ENCODE results near the gene MYOM1.
"Not testable (repeated sequence)": the region's sequence is repeated elsewhere in the genome, so short reads cannot be mapped to it uniquely, and the experiment has no call there.

MYOM1 gene

DNA sequence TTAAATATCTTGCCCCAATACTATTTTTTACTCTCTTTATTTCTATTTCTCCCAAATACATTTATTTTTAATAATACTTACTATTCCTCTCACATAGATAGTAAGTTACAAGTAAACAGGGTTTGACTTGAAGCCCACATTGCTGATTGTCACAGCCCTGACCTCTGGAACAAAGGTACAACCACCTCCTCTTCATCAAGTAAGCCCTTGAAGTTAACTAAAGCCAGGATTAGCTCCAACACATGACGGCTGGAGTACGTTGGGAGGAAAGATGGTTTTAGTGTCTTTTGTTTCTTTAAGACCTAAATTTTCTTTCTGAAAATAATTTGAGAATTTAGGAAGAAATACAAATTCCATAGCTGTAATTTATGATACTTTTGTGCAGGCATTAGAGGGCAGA, 949 bp downstream of the MYOM1 start:
- no peak for DNase-seq (ENCODE audit: low read depth in 2 of 2)

DNA sequence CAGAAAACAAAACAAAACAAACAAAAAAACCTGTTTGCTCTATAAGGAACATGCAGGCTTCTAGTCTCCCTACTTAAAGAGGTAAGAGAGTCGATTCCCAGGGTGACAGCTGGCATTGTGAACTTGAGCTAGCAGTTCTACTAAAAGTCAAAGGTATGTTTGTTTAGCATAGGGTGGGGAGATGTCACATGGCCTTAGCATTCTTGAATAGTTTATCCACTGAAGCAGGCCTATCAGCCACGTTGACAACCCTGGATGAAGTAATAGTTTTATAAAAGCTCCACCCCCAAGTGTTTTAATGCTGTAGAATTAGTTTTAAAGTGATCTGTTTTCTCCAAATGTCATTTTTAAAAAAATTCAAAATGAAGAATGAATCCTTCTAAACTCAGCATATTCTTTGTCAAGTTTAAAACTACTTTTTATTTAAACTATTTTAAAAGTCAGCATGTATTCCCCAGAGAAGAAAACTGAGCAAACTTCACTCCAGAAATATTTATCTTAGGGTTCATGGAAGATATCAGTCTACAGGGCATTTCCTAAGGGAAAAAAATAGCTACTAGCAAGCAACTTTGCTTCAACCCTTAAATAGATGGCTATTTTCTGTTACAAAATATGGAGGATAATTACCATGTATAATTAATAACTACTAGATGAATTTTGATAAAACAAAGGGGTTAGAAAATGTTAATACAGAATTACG, 1.7 kb downstream of the MYOM1 start:
- DNase-seq (ENCODE audit: low read depth in 2 of 2) = no peak

DNA sequence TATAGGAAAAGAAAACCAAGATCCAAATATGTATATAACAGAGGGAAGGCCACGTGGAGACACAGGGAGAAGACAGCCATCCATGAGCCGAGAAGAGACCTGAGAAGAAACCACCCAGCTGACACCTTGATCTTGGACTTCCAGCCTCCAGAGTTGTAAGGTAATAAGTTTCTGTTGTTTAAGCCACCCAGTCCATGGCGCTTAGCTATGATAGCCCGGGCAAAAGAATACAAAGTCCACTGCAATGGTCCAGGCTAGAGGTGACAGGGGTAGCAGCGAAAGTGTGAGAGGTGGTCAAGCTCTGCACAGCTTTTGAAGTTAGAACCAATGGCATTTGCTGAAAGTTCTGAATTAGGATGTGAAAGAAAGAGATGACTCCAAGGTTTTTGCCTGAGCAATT, 2.8 kb downstream of the MYOM1 start:
- DNase-seq (ENCODE audit: low read depth in 2 of 2) = no peak

DNA sequence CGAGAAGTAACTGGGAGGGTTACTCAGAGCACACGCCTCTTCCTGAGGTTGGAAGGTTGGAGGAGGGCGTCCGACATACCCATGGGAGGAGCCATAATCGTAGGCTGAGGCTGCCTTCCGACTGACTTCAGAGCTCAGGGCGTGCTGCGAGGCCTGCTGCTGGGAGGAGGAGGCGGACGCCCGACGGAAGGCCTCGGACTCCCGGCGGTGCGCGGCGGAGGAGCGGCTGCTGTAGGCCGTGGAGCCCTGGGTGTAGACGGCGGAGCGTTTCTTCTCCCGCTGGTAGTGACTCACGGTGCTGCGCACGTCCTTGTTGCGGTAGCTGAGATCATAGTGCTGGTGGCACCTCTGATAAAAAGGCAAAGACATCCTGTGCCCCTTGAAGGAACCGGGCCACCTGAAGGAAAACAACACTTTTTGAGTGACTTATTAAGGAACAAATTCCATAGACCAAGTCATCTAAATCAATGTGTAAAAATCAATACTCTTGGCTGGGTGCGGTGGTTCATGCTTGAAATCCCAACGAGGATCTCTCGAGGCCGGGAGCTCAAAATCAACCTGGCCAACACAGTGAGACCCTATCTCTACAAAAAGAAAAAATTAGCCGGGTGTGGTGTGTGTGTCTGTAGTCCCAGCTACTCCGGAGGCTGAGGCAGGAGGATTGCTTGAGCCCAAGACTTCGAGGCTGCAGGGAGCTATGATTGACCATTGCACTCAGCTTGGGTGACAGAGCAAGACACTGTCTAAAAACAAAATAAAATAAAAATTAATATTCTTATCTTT, 4.7 kb downstream of the MYOM1 start:
- DNase-seq (ENCODE audit: low read depth in 2 of 2) = no peak

DNA sequence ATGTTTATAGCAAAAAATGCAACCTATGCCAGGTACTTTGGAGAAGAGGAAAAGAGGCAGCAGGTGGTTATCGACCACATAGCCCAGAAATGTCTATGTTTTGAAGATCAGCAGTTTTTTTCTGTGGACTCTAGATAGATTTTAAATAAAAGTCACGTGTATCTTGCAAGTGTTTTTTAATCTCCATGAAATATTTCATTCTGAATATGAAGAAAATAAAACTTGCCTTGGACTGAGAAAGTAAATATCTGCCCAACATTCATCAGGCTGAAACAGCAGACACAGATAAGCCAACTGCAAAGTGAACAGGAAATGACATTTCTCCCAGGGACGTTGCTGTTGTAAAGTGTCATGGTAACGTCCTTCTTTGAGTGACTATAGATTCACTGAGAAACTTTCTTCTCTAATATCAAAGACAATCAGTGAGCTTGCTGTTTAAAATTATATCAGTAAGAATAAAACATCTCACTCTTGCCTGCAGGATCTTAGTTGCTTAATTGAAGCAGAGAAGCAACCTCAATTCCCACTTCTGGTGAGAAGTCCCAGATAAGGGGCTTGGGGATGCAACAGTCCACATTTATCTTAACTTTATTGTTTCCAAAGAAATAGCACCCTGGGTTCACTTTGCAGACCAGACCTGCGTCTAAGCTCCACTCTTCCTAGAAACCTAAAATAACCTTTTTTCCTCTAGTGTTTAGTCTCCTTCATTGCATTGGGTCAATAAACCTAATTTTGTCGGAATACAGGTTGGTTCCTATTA, 6.3 kb downstream of the MYOM1 start:
- DNase-seq (ENCODE audit: low read depth in 2 of 2) = no peak

DNA sequence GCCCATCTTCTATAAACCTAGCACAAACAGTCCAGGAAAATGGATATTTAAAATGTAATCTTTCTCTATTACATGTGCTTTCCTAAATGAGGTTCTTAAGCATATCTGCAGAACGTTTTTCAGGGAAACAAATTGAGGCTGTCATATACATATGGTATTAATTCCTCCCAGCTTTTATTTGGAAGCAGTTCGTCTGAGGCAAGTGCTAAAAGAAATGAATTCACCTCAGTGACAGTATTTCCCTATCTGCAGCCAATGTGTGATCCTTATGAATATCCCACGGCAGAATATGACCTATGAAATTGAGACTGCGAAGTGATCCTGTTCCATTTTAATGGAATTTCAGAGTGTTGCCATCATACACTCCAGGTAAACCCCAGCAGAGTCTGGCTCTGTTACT, 7.1 kb downstream of the MYOM1 start:
- DNase-seq (ENCODE audit: low read depth in 2 of 2) = no peak

DNA sequence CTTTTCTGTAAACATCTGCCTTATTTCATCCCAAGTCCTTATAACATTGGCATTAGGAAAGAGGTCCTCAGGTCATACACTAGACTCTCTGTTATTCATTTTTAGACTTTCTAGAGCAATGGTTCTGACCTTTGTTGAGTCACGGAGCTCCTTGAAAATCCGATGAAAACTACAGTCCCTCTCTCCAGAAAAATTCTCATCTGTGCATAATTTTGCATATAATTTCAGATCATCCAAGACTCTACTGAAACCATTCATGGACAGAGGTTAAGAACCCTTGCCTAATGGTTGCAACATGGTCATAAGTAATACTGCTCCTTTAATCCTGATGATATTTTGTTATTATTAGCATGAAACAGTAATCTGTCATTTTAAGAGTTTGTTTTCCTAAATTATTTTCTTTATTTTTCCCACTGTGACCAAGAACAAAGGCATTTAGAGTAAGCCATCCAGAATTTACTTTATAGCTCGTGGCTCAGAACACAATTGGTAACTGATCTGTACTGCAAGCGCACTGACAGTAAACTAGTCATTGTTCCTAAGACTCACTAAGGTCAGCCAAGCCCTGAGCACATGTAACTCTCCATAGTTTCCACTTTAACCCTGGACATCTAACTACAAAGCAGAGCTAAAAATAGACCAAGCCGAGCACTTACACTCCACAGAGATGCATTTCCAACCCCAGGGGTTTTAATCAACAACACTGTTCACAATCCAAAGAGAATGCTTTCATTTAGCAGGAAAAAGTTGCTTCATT, 8.4 kb downstream of the MYOM1 start:
- no peak for DNase-seq (ENCODE audit: low read depth in 2 of 2)

DNA sequence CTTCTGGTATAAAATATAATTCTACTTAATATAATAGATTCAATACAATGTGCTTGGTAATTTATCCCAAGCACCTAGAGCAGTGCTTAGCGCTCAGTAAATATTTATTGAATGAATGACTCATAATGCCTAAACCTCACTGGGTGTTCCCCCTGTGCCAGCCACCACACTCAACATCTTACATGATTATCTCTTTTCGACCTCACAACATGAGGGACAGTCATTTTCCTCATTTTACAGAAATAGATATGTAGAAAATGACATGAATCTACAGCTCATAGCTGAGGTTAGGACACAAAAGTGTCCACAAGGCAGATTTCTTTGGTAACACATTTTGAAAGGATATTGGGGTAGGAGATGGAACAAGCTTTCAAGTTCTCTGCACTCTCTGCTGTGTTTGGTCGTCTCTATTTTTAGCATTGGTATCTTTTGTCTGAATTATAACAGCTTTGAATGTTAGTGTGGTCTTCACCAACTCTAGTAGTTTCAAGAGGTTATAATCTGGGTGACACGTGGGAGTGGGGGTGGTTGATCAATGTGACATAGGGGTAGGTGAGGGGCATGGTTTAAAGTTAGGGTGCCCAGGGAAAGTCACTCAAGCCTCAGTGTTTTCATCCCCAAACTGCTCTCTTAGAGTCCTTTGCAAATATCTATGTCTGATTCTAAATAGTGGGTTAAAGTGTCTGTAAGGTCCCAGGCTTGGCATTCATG, 9.8 kb downstream of the MYOM1 start:
- no peak for DNase-seq (ENCODE audit: low read depth in 2 of 2)

DNA sequence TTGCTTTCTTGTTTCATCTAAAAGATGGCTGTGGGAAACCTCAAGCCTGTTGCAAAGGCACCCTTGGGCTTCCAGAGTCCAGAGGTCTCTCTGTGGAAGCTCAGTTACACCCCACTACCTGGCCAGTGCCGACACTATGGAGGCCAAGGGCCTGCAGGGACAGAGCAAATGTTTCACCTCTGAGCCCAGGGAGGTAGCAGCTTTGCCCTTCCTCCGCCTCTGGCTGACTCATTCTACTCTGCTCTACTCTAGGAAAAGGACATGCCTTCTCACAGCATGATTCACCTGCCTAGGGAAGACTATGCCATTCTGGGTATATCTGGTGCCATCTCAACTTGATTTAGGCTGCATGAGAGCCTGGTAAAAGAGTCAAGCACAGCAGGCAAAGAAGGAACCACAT, 12.2 kb downstream of the MYOM1 start:
- DNase-seq (ENCODE audit: low read depth in 2 of 2) = peak in 1 of 2 donors; percentile 5

DNA sequence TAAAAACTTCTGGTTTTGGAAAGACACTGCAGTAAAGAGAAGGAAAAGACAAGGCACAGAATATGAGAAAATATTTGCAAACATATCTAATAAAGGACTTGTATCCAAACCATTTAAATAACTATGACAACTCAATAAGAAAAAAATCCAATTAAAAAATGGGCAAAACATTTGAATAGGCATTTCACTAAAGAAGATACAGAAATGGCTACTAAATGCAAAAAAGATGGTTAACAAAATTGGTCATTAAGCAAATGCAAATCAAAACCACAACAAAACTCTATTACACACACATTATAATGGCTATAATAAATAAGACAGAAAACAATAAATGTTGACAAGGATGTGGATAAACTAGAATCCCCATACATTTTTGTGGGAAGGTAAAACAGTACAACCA, 14.5 kb downstream of the MYOM1 start:
- no peak for DNase-seq (ENCODE audit: low read depth in 2 of 2)

DNA sequence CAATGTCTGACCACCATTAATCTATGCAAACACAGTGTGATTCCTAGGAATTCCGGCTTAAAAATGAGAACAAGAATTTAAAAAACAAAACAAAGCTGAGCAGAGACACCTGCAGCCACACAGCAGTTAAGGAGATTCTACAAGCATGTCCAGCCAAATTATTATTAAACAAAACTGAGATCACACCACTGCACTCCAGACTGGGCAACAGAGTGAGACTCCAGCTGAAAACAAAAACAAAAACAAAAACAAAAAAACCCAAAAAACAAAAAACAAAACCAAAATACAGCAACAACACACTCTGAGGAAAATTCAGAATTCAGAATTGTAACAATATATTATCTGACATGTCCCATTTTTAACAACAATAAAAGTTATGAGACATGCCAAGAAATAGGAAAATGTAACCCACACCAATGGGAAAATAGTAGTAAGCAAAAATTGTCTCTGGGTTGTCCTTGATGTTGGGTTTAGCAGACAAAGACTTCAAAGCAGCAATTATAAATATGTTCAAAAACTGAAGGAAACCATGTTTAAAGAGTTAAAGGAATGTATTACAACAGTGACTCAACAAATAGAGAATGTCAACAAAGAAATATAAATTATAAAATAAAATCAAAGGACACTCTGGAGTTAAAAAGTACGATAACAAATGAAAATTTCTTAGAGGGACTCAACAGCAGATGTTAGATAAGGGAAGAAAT, 19.7 kb downstream of the MYOM1 start:
- no peak for DNase-seq (ENCODE audit: low read depth in 2 of 2)

DNA sequence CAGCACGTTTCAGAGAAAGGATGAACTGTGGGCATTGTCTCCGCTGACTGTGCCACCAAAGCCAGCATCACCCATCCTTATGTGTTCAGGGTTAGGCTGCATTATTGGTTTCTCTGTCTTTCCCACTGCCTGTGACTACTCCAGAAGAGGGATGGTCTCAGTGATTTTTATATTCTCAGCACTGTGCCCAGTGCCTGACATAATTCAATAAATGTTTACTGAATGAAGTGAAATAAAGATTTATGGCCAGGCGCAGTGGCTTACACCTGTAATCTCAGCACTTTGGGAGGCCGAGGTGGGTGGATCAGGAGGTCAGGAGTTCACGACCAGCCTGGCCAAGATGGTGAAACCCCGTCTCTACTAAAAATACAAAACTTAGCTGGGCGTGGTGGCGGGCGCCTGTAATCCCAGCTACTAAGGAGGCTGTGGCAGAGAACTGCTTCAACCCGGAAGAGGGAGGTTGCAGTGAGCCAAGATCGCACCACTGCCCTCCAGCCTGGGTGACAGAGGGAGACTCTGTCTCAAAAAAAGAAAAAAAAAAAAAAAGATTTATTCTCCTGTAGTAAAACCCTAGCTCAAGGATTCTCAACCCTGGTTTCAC, 21.4 kb downstream of the MYOM1 start:
- DNase-seq (ENCODE audit: low read depth in 2 of 2) = not testable (repeated sequence)

DNA sequence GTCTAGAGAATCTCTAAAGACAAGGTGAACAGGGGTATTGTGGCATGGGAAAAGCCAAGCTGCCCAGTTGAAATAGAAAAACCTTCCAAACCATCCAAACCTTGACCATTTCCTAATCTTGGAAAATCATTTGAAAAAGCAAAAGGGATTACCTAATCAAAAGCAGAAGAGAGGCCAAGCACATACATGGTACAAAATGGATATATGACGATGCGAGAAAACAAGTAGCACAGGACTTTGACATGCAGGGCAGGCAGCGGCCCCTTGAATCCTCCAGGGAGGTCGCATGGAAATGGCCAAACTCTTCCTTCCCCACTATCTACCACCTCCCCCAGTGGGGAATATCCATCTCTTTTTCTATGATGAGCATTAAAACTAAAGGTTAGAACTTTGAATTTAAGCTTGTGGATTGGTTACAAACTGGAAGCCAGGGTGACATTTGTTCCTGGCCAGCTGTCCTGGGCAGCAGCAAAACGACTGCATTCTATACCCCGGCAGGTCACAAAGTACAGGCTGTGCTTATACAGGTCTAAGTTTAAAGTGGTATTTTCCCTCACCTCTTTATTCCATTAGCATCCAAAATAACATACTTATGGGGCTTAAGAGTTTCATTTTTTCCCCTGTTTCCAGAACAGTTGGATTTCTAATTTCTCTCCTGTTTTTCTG, 24.7 kb downstream of the MYOM1 start:
- no peak for DNase-seq (ENCODE audit: low read depth in 2 of 2)

DNA sequence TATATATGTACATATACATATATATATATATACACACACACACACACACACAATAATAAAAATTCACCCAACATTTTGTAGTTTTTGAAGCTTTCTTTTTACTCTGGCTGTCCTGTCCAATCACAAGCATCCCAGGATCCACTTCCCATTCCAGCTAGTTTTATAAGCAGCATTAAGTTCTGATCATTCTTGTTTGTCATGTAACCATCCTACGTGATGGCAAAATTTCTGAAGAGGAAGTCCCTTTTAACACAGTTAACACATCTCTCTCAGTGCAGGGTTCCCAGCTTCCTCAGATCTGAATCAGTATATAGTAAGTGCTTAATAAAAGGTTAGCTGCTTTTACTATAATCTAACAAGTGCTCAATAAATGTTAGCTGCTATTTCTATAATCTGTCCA, 26.4 kb downstream of the MYOM1 start:
- DNase-seq (ENCODE audit: low read depth in 2 of 2) = no peak

DNA sequence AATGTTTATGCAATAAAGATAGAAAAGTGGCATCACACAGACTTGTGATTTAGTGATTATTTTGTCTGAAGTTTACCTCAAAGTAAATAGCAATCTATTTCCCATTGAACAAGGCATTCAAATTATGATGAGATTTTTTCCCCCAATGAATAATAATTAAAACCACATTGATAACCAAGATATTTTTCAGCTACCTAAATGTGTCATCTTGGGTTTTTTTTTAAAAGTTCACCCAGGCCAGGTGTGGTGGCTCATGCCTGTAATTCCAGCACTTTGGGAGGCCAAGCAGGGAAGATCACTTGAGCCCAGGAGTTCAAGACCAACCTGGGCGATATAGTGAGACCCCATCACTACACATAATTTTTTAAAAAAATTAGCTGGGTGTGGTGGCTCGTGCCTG, 27.0 kb downstream of the MYOM1 start:
- no peak for DNase-seq (ENCODE audit: low read depth in 2 of 2)

DNA sequence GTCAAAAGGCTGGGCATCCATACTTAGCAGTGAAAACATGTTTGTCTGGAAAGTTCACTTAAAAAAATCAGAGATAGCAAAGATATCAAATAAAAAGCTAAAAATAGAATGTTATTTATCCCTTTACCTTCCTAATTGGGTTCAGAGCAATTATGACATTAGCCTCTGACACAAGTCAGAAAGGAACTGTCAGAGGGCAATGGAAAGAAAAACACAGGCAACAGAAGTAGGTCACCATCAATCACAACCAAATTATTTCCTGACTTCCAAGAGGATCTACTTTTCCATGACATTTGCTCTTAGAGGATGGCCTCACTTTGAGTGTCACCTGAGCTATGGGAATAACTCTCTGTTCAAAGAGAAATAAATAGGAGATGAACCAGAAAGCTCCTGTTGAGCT, 27.5 kb downstream of the MYOM1 start:
- DNase-seq (ENCODE audit: low read depth in 2 of 2) = no peak

DNA sequence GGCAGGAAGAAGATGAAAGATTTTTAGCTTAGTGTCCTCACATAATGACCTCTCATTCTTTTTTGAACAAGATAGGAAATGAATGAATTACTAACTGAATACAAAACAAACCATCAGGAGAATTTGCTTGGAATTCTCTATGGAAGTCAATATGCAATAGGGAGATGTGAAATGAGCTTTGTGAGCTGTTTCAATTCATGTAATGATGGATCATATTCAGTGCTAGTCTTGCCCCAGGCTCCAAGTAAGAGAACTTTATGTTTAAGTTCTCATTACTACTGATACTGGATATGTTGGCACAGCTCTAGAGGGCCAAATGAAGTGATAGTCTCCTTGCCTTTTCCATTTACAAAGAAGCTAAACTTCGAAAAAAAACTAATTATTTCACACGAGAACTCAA, 29.2 kb downstream of the MYOM1 start:
- DNase-seq (ENCODE audit: low read depth in 2 of 2) = no peak

DNA sequence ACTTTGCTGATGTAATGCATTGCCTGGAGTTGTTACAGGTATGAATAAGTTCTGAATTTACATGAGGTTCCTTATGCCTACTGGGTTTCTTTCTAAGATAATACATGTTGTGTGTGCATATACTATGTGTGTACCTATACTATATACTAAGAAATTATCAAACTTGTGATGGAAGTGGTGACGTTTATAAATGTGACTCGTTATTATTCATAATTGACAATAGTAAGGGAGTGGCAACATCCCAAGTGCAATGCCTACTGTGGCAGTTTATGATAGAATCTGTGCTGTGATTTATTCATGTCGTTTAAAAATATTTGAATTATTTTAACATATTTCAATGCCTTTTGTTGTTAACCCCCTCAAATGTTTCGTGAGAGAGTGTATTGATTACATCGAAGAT, 29.9 kb downstream of the MYOM1 start:
- no peak for DNase-seq (ENCODE audit: low read depth in 2 of 2)

DNA sequence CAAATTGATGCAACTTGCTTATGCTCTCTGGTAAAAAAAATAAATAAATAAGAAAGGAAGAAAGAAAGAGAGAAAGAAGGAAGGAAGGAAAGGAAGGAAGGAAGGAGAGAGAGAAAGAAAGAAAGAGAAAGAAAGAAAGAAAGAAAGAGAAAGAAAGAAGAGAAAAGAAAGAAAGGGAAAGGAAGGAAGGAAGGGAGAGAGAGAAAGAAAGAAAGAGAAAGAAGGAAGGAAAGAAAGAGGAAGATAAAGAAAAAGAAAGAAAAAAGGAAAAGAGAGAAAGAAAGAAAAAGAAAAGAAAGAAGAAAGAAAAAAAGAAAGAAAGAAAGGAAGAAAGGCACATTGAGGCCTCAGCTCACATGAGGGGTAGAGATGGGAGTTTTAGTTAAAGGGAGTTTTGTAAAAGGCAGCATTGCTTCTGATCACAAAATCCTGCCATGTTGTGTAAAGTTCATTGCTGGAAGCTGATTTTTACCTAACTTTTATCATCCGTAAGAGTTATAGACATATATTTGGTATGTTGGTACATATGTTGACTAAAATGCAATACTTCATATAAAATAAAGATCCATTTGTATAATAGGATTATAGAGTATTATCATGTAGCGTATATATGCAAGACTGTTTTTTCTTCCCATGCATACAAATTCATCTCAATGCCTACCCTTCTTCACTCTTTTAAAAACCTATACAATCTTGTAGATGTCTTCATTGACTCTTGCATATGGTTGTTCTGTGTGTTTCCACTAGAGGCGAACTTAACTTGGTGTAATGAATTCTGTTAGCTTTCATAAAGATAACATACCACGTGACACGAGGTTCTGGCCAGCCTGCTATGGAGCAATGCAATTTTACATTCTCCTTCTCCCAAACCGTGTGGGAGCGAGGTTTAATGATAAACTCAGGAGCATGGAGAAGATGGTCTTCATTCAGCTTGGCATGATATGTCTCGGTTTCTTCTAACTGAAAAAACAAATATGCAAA, 32.8 kb downstream of the MYOM1 start:
- no peak for DNase-seq (ENCODE audit: low read depth in 2 of 2)

Data from stimulated activated CD4-positive, alpha-beta T cell treated with anti-CD3 and anti-CD28 coated beads, Interleukin-4, amount 100 ng/mL, for 48 hours (primary cell).